ENCODE measurements around the gene PLIN5. TPM values are rescaled to one million over a fixed set of nuclear protein-coding genes. Genes with fewer than 3 reads are reported as not detected.

PLIN5 gene
- polyA plus RNA-seq, 3 donors, result 0.28 to 3.0 (median 0.58) TPM

DNA sequence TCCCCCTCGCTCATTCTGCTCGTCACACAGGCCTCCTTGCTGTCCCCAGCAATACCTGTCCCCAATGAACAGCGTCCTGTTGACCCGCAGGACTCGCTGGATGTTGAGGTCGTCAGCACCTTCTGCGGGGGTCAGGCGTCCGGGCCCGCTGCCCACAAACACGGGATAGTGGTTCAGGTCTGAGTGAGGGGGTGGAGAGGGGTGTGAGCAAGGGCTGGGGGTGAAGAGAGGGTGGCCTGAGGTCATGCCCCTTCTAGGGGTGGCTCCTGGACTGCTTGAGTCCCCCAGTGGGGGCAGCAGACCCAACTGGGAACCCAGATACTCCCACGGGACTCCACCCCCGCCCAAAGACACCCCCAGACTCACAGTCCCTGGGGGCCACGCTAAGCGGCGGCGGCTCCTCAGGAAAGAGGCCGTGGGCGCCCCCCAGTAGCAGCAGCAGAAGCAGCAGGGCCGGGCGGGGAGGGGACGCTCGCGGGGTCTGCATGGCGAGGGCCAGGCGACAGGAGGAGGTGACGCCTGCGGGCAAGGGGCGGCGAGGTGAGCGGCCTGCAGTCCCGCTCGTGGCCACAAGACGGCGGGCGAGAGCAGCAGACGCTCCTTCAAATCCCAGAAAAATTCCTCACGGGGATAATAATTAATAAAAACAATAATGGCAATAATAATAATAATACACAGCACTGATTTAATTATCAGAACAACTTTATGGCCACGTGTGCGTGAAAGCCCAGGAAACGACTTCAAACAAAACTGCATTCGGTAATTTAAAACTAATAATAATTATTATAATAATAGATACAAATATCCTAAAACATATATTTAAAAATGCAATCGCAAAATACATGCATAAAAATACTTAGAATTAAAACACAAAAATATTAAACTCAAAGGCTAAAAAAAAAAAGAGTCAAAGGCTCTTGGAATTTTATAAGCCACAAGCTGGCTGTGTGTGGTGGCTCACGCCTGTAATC lies 23.2 kb upstream of the PLIN5 start:
- H3K27me3 Mint-ChIP-seq (ENCODE audit: low read depth in 3 of 3), result peaks cover 0 to 12% (median 2%) of the 10 kb centered on the region in 3 donors
- H3K9me3 Mint-ChIP-seq, result peaks cover 0 to 5% (median 0%) of the 10 kb centered on the region in 7 donors
- TF ChIP-seq, protein P1, sequence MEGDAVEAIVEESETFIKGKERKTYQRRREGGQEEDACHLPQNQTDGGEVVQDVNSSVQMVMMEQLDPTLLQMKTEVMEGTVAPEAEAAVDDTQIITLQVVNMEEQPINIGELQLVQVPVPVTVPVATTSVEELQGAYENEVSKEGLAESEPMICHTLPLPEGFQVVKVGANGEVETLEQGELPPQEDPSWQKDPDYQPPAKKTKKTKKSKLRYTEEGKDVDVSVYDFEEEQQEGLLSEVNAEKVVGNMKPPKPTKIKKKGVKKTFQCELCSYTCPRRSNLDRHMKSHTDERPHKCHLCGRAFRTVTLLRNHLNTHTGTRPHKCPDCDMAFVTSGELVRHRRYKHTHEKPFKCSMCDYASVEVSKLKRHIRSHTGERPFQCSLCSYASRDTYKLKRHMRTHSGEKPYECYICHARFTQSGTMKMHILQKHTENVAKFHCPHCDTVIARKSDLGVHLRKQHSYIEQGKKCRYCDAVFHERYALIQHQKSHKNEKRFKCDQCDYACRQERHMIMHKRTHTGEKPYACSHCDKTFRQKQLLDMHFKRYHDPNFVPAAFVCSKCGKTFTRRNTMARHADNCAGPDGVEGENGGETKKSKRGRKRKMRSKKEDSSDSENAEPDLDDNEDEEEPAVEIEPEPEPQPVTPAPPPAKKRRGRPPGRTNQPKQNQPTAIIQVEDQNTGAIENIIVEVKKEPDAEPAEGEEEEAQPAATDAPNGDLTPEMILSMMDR (IDR thresholded peaks at IDR 0.05), result peak; percentile 100
- peaks cover 0 to 7% of the 10 kb centered on the region in 2 donors for H3K36me3 Mint-ChIP-seq
- H2AFZ ChIP-seq (ENCODE audit: insufficient read depth, low read depth, low read length, poor library complexity, severe bottlenecking), result no peak overlapping the region
- no peaks in the 10 kb centered on the region for H3K79me2 ChIP-seq (ENCODE audit: insufficient read depth, low read length)
- WGBS (ENCODE audit: insufficient coverage), result 33% methylated on average over 17 of the region's 44 CpGs
- no peaks in the 10 kb centered on the region for H3K27me3 ChIP-seq (ENCODE audit: control insufficient read depth in 2 of 2, insufficient read depth in 2 of 2, low read length in 2 of 2)
- peak overlapping the region in 1 of 2 donors; percentile 83 for H3K27ac ChIP-seq (ENCODE audit: low read depth in 1 of 2, low read length in 2 of 2)
- no peaks in the 10 kb centered on the region for H3K9me3 ChIP-seq (replicated peaks in 1 of 2; ENCODE audit: control insufficient read depth in 1 of 2, insufficient read depth in 1 of 2, low read length in 2 of 2)
- H3K4me3 ChIP-seq (replicated peaks in 1 of 3; ENCODE audit: low read depth in 2 of 3, low read length in 3 of 3), result peak overlapping the region in 1 of 3 experiments; percentile 49
- intact Hi-C loops (cut with micrococcal nuclease), result loop anchor here in 1 of 2 donors (2.0 kb wide), 2 partner anchors 17 kb away; partner anchors contain the start of gene LRG1
- H3K27ac Mint-ChIP-seq, result peak overlapping the region in 5 of 7 donors; percentile 84 to 98 (median 97)
- H3K4me1 Mint-ChIP-seq, result peaks cover 47% of the 10 kb centered on the region
- DNase-seq, result peak in 2 of 3 donors; percentile 58 to 61
- H3K4me2 ChIP-seq (replicated peaks; ENCODE audit: extremely low read depth, low read length, poor library complexity, severe bottlenecking), result peak overlapping the region; percentile 38
- H4K20me1 ChIP-seq (ENCODE audit: insufficient read depth, low read length), result no peaks in the 10 kb centered on the region
- peaks cover 47 to 58% of the 10 kb centered on the region in 2 donors for H3K4me1 ChIP-seq (ENCODE audit: control insufficient read depth in 1 of 2, insufficient read depth in 2 of 2, low read length in 2 of 2)
- H3K4me3 Mint-ChIP-seq, result peak overlapping the region in 1 of 2 donors; percentile 66
- peak overlapping the region; percentile 15 for H3K9ac ChIP-seq (ENCODE audit: insufficient read depth, low read length, poor library complexity, severe bottlenecking)
- no peaks in the 10 kb centered on the region for H3K36me3 ChIP-seq (replicated peaks in 1 of 2; ENCODE audit: control insufficient read depth in 1 of 2, insufficient read depth in 2 of 2, low read length in 2 of 2)

DNA sequence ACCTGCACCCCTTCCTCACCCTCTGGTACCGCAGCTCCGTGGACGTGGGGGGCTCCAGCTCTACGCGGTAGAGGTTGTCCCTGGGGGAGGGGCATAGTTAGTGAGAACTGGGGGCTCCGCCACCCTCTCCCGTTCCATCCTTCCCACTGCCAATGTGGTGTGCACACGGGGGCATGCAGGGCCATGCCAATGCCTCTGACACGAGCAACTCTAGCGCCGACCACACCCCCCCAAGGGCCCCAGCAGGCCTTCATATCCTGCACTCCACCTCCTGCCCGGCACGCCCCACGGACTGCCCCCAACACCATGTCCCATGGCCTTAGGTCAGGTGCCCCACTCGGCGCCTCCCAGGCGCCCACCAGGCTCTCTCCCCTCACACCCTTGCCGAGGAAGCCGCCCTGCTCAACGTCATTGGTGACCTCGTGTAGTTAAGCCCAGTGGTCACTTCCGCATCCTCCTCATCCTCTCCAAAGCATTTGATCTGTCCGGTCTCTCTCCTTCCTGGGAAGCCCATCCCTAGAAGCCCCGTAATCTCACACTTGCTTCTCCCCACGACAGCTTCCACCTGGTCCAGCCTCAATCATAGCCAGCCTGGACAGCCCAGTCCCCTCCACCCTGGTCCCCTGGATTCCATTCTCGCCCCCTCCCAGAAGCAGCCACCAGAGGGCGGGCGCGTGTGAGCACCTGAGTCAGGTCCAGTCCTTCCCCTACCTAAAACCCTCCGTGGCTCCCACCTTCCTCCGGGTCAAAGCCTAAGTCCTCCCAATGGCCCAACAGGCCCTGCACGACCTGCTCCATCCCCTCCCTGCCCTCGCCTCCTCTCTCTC lies 22.3 kb upstream of the PLIN5 start:
- Histone ChIP-seq H4K20me1 (ENCODE audit: insufficient read depth, low read length) (no peaks in the 10 kb centered on the region), H3K9ac (ENCODE audit: insufficient read depth, low read length, poor library complexity, severe bottlenecking) (no peak overlapping the region), H3K36me3 (replicated peaks in 1 of 2; ENCODE audit: control insufficient read depth in 1 of 2, insufficient read depth in 2 of 2, low read length in 2 of 2) (no peaks in the 10 kb centered on the region), H3K4me3 (replicated peaks in 1 of 3; ENCODE audit: low read depth in 2 of 3, low read length in 3 of 3) (no peak overlapping the region), H3K9me3 (replicated peaks in 1 of 2; ENCODE audit: control insufficient read depth in 1 of 2, insufficient read depth in 1 of 2, low read length in 2 of 2) (no peaks in the 10 kb centered on the region), H3K27me3 (ENCODE audit: control insufficient read depth in 2 of 2, insufficient read depth in 2 of 2, low read length in 2 of 2) (no peaks in the 10 kb centered on the region), H2AFZ (ENCODE audit: insufficient read depth, low read depth, low read length, poor library complexity, severe bottlenecking) (no peak overlapping the region), H3K79me2 (ENCODE audit: insufficient read depth, low read length) (no peaks in the 10 kb centered on the region), H3K4me1 (ENCODE audit: control insufficient read depth in 1 of 2, insufficient read depth in 2 of 2, low read length in 2 of 2) (peaks cover 38 to 50% of the 10 kb centered on the region in 2 donors), H3K27ac (ENCODE audit: low read depth in 1 of 2, low read length in 2 of 2) (no peak overlapping the region), H3K4me2 (replicated peaks; ENCODE audit: extremely low read depth, low read length, poor library complexity, severe bottlenecking) (no peak overlapping the region)
- peaks cover 0 to 7% of the 10 kb centered on the region in 2 donors for H3K36me3 Mint-ChIP-seq
- no peak overlapping the region for H3K4me3 Mint-ChIP-seq
- H3K4me1 Mint-ChIP-seq, result peaks cover 40% of the 10 kb centered on the region
- peaks cover 2 to 12% (median 2%) of the 10 kb centered on the region in 3 donors for H3K27me3 Mint-ChIP-seq (ENCODE audit: low read depth in 3 of 3)
- WGBS (ENCODE audit: insufficient coverage), result 83% methylated on average over 25 of the region's 33 CpGs
- H3K27ac Mint-ChIP-seq, result peak overlapping the region in 4 of 7 donors; percentile 42 to 78 (median 64)
- peak in 1 of 3 donors; percentile 34 for DNase-seq
- intact Hi-C loops (cut with micrococcal nuclease), result no loop called here
- H3K9me3 Mint-ChIP-seq, result peaks cover 0 to 8% (median 0%) of the 10 kb centered on the region in 7 donors
- TF ChIP-seq, protein P1 (IDR thresholded peaks at IDR 0.05), result no peak

Data from CD14-positive monocyte (primary cell).